ENCODE results near the gene MGAT4B.

DNA sequence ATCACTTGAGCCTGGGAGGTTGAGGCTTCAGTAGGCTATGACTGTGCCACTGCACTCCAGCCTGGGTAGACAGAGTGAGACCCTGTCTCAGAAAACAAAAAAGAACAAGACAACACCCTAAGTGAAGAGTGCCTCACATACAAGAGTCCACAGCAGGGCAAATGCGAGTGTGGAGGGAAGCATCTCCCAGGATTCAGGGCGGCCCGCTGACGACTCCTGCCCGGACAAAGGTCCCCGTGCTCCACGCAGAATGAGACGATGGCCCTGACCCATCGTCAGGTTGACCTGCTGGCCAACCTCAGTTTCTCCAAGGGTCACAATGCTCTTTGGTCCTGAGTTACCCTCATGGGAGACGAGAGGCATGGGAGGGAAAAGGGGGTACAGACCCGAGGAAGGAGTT lies 33.7 kb upstream of the MGAT4B start:
- TF ChIP-seq, protein P1, sequence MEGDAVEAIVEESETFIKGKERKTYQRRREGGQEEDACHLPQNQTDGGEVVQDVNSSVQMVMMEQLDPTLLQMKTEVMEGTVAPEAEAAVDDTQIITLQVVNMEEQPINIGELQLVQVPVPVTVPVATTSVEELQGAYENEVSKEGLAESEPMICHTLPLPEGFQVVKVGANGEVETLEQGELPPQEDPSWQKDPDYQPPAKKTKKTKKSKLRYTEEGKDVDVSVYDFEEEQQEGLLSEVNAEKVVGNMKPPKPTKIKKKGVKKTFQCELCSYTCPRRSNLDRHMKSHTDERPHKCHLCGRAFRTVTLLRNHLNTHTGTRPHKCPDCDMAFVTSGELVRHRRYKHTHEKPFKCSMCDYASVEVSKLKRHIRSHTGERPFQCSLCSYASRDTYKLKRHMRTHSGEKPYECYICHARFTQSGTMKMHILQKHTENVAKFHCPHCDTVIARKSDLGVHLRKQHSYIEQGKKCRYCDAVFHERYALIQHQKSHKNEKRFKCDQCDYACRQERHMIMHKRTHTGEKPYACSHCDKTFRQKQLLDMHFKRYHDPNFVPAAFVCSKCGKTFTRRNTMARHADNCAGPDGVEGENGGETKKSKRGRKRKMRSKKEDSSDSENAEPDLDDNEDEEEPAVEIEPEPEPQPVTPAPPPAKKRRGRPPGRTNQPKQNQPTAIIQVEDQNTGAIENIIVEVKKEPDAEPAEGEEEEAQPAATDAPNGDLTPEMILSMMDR (IDR thresholded peaks at IDR 0.05) = no peak
- TF ChIP-seq POLR2A (IDR thresholded peaks at IDR 0.05) = no peak
